HG02623 (cell line): ENCODE data around the gene MARCHF3.
A peak's percentile ranks its signal among the peaks of the same experiment; 100 is the strongest.
"Not testable (repeated sequence)": the region's sequence is repeated elsewhere in the genome, so short reads cannot be mapped to it uniquely, and the experiment has no call there.

Source experiments
- ATAC-seq: cut with Tn5 transposase; IDR thresholded peaks from one replicate; pipeline ENCODE4 v1.9.1; 2021; ENCODE audit warnings: moderate library complexity; ENCODE audit not compliant: unreplicated experiment

The MARCHF3 gene

GRCh38 chr5:126853541-126854307 is 176.6 kb downstream of the MARCHF3 start:
- not testable (repeated sequence) for ATAC-seq

- ATAC-seq: no peak
These were observed 177.5 kb downstream of the MARCHF3 start for GRCh38 chr5:126852841-126853271.

- ATAC-seq: peak; percentile 87
These were observed 178.2 kb downstream of the MARCHF3 start for GRCh38 chr5:126852091-126852571.

GRCh38 chr5:126851501-126852011 is 178.8 kb downstream of the MARCHF3 start:
- no peak for ATAC-seq

GRCh38 chr5:126849101-126849678 is 181.2 kb downstream of the MARCHF3 start:
- ATAC-seq: no peak

- ATAC-seq: no peak
These were observed 182.1 kb downstream of the MARCHF3 start for GRCh38 chr5:126848253-126848652.

- ATAC-seq: no peak
These were observed 182.5 kb downstream of the MARCHF3 start for GRCh38 chr5:126847826-126848251.

GRCh38 chr5:126847456-126847820 is 182.9 kb downstream of the MARCHF3 start:
- no peak for ATAC-seq

GRCh38 chr5:126846744-126847455 is 183.5 kb downstream of the MARCHF3 start:
- ATAC-seq: no peak

GRCh38 chr5:126846344-126846743 is 184.0 kb downstream of the MARCHF3 start:
- no peak for ATAC-seq

- ATAC-seq: peak; percentile 96
These were observed 184.8 kb downstream of the MARCHF3 start for GRCh38 chr5:126845470-126846070.

GRCh38 chr5:126843375-126843774 is 187.0 kb downstream of the MARCHF3 start:
- ATAC-seq: not testable (repeated sequence)

- ATAC-seq: not testable (repeated sequence)
These were observed 191.0 kb downstream of the MARCHF3 start for GRCh38 chr5:126839407-126839806.

GRCh38 chr5:126837906-126838539 is 192.3 kb downstream of the MARCHF3 start:
- no peak for ATAC-seq

GRCh38 chr5:126837242-126837641 is 193.1 kb downstream of the MARCHF3 start:
- ATAC-seq: no peak

GRCh38 chr5:126836778-126837177 is 193.6 kb downstream of the MARCHF3 start:
- ATAC-seq: no peak

GRCh38 chr5:126831156-126831555 is 199.2 kb downstream of the MARCHF3 start:
- no peak for ATAC-seq

GRCh38 chr5:126830061-126830460 is 200.3 kb downstream of the MARCHF3 start:
- no peak for ATAC-seq

- no peak for ATAC-seq
These were observed 201.3 kb downstream of the MARCHF3 start for GRCh38 chr5:126829098-126829497.

GRCh38 chr5:126826619-126827215 is 203.6 kb downstream of the MARCHF3 start:
- ATAC-seq: no peak
